ENCODE data around the gene RBM11.
"Not testable (repeated sequence)": the region's sequence is repeated elsewhere in the genome, so short reads cannot be mapped to it uniquely, and the experiment has no call there.

Gene RBM11

DNA sequence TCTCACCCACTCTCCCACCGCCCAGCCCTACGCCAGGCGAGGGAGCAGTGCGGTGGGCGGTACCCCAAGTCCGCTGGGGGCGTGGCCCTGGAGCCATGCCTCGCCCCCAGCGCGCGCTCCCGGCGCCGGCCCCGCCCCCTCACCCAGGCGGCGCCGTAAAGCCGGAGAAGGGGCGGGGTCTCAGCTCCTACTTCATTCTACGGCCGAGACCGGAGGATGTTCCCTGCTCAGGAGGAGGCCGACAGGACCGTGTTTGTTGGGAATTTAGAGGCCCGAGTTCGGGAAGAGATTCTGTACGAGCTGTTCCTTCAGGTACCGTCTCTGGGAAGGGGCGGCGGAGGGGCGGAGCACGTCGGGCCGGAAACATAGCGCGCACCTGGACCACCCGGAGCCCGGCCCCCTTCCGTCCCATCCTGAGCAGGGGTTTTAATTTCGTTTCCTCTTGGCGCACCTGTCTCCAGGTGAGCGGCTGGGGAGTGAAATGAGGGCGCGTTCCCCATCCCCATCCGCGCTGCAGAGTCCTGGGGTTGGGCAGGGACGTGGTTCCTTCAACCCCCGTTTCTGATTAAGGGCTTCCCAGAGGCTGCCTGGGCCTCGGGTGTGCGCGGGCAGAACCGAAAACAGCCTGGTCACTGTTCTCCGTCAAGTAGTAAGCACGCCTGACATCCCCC lies at the start of gene RBM11:
TSS of gene RBM11 (plus strand) at position 187 of the 671 bp plus-strand sequence. CDS start at position 217, 30 bp downstream.
- no peak for DNase-seq (ENCODE audit: low read depth)

- DNase-seq (ENCODE audit: low read depth): not testable (repeated sequence)
Observed at GRCh38 chr21:14166463-14167223, 49.3 kb upstream of the RBM11 start.

DNA sequence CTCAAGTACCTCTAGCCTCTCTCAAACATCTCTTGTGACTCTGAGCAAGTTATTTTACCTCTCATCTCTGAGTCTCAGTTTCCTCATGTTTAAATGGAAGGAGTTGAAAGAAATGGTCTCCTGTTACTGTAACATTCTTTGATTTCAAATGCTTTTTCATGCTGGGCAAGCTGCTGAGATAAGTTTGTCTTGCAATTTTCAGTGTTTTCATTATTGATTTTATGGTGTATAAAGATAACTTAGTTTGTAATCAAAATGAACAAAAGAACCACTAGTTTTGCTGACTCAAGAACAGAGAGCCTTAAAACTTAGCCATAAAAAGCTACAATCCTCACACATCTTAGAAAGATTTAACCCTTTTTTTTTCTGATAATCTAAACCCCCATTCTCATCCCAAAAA lies 9.7 kb upstream of the RBM11 start:
- no peak for DNase-seq (ENCODE audit: low read depth)

DNA sequence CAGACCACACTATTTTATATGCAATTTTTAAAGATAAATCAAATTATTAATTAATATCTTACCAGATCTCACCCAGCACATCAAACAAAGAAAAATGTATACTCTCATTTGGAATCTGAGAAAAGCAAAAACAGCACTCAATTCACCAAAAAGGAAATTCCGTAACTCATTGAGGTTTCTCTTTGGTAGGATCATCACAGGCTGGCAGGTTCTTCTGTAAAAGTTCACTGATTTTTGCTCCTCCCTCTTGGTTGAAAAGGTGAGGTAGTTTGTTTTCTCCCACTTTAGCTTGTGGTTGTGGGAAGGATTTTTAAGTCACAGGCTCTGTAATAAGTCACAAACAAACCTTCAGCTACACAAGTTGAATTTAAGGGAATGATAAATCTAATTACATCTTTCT lies 5.2 kb upstream of the RBM11 start, which contains the start of gene LIPI:
TSS of gene LIPI (minus strand) at position 218 of the 400 bp plus-strand sequence. CDS start at position 108, 110 bp downstream.
- DNase-seq (ENCODE audit: low read depth): no peak

DNA sequence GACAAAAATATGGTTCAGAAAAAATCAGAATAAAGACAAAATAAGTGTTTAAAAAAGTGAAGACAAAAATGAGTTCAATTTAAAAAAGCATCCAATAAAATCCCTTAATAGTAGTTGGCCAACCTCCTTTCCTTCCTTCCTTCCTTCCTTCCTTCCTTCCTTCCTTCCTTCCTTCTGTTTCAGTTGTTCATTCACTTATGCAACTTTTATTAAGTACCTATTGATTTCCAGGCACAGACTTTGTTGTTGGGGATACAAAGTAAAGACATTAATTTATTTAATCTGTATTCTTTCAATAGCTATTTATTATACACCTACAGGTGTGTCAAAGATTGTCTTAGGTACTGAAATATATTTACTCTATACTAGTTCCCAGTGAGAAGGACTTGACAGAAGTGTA lies 2.8 kb upstream of the RBM11 start:
- DNase-seq (ENCODE audit: low read depth): no peak

- no peak for DNase-seq (ENCODE audit: low read depth)
Observed at GRCh38 chr21:14223365-14223764, 7.4 kb downstream of the RBM11 start.

GRCh38 chr21:14229399-14229798 lies 13.4 kb downstream of the RBM11 start:
- DNase-seq (ENCODE audit: low read depth): no peak

GRCh38 chr21:14235101-14235500 lies 19.1 kb downstream of the RBM11 start:
- DNase-seq (ENCODE audit: low read depth): no peak

GRCh38 chr21:14236180-14236579 lies 20.2 kb downstream of the RBM11 start:
- no peak for DNase-seq (ENCODE audit: low read depth)

DNA sequence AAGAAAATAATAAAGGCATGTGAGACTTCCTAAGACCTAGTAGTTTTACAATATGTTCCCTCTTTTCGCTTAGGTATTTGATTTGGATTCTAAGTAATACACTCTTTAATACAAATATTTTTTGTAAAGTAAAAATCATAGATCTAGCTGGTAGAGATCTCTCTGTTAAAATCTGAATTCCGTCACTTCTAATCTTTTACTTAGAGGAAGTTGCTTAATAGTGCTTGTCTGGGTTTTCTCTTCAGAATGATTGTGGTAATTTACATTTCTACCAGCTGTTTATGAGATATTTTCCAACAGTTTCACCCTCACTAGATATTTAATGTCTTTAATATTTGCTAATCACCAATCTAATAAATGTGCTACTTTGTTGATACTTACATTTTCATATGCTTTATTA lies 23.3 kb downstream of the RBM11 start:
- DNase-seq (ENCODE audit: low read depth): no peak

DNA sequence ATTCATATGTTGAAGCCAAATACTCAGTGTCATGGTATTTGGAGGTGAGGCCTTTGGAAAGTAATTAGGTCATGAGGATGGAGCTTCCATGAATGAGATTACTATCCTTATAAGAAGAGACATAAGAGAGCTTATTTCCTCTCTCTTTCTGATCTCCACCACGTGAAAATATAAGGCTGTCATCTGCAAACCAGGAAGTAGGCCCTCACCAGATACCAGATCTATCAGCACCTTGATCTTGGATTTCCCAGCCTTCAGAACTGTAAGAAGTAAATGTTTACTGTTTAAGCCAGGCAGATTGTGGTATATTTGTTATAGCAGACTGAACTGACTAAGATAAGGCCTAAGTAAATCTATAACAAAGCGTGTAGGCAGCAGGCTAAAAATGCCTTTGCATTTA lies 25.3 kb downstream of the RBM11 start:
- DNase-seq (ENCODE audit: low read depth): no peak

DNA sequence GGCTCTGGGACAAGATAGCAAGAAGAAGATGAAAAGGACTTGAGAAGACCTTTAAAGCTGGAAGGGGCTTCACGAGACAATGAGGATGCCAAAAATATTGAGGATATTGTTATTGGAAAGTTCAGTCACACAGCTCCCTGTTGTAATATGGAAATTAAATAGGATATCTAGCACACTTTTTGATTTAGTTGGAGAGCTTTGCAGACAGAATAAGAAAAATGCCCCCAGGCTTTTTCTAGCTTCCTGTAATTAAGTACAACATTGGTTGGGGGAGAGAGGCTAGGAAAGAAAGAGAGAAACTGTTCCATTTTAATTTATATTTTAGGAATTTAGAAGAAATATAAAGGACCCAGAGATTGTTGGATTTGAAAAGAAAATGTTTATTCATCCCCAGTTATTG lies 27.5 kb downstream of the RBM11 start:
- DNase-seq (ENCODE audit: low read depth): no peak

DNA sequence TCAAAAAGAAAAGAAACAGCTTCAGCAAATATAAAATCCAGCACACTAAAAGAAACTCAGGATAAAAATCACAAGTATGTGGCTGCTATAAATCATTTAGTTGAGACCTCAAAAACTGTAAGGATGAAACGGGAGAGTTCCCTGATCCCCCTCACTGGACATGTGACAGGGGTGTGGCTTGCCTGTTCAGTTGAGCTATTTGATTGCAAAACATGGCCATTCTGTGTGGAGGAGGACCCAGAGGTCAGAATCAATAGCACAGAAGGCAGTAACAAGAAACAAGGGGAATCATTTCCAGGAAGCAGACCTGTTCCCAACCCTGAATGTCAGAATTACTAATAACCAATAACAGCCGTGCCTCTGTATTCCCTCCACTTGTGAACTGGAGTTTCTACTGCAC lies 27.9 kb downstream of the RBM11 start:
- DNase-seq (ENCODE audit: low read depth): no peak

- no peak for DNase-seq (ENCODE audit: low read depth)
Observed at GRCh38 chr21:14244911-14245310, 29.0 kb downstream of the RBM11 start.

GRCh38 chr21:14245711-14246110 lies 29.8 kb downstream of the RBM11 start:
- DNase-seq (ENCODE audit: low read depth): no peak

GRCh38 chr21:14251336-14251735 lies 35.4 kb downstream of the RBM11 start:
- no peak for DNase-seq (ENCODE audit: low read depth)

GRCh38 chr21:14259747-14260146 lies 43.8 kb downstream of the RBM11 start:
- peak; percentile 13 for DNase-seq (ENCODE audit: low read depth)

GRCh38 chr21:14260174-14260764 lies 44.3 kb downstream of the RBM11 start:
- no peak for DNase-seq (ENCODE audit: low read depth)

GRCh38 chr21:14262039-14262438 lies 46.1 kb downstream of the RBM11 start:
- DNase-seq (ENCODE audit: low read depth): no peak

- no peak for DNase-seq (ENCODE audit: low read depth)
Observed at GRCh38 chr21:14263879-14264278, 47.9 kb downstream of the RBM11 start.

- DNase-seq (ENCODE audit: low read depth): no peak
Observed at GRCh38 chr21:14265023-14265422, 49.1 kb downstream of the RBM11 start.

DNA sequence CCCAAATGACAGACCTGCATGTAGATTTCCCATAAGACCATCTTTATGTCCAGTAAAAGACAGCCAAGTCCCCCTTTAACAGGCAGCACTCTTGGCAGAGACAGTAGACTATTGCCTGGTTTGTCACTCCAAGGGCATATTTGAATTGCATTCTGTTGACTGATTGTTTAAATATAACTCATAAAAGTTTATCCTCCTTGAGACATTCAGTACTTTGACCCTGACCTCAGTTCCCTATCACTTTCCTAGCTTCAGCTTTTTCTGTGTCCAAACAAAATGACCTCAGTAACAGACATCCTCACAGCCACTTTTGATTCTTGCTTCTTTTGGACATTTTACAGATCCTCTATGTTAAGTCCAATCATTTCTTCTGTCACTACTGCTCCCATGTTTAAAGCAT lies 51.1 kb downstream of the RBM11 start:
- DNase-seq (ENCODE audit: low read depth): no peak

GRCh38 chr21:14270631-14271030 lies 54.7 kb downstream of the RBM11 start:
- DNase-seq (ENCODE audit: low read depth): no peak

Measured in non-pigmented ciliary epithelial cell (primary cell).